ENCODE data around the gene IGSF9B. TPM values are rescaled to one million over a fixed set of nuclear protein-coding genes. Genes with fewer than 3 reads are reported as not detected.

IGSF9B gene
- total and polyA plus RNA-seq, 10 of the 15 experiments (the other 5 are each of a cell fraction or from before 2014, with no cell fraction given), result 0.03 to 3.7 (median 0.20) TPM; not detected in 2

DNA sequence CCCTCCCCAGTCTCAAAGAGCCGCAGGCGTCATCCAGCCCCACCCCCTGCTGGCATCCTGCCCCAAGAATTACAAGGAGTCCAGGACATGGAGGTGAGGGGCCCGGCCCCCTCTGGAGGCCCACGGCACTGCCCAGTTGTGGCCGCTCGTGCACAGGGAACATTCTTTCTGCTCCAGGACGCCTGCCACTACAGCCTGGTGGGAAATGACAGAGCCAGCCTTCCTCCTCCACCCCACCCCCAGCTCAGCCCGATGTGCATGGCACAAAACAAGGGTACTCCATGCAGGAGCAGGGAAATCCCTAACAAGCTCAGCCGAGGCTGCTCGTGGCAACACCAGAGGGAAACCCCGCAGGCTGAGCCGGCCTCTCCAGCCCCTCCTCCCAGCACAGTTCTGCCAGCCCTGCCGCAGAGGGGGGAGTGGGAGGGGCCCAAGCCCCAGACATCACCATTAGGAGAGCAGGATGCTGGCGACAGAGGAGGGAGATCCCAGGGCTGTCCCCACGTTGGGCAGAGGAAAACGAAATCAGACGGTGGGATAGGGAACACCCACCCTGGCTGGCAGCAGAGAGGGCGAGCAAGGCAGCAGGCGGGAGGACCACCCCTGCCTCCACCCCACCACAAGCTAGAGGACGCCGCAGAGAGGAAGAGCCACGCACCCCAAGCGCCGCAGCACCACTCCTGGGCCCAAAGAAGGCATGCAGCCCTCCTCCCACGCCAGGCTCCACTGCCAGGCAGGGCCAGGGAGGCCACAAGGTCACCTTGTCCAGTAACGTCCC, 10.0 kb downstream of the IGSF9B start (continued):
- TF ChIP-seq, protein P1, sequence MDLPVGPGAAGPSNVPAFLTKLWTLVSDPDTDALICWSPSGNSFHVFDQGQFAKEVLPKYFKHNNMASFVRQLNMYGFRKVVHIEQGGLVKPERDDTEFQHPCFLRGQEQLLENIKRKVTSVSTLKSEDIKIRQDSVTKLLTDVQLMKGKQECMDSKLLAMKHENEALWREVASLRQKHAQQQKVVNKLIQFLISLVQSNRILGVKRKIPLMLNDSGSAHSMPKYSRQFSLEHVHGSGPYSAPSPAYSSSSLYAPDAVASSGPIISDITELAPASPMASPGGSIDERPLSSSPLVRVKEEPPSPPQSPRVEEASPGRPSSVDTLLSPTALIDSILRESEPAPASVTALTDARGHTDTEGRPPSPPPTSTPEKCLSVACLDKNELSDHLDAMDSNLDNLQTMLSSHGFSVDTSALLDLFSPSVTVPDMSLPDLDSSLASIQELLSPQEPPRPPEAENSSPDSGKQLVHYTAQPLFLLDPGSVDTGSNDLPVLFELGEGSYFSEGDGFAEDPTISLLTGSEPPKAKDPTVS (IDR thresholded peaks at IDR 0.05; ENCODE audit: low read depth, low read length), result no peak
- TF ChIP-seq ZNF207 (IDR thresholded peaks at IDR 0.05; ENCODE audit: borderline replicate concordance) (no peak), SP1 (IDR thresholded peaks at IDR 0.05; ENCODE audit: low read depth, low read length) (no peak), CHD2 (IDR thresholded peaks at IDR 0.05; ENCODE audit: borderline replicate concordance, low read depth, low read length) (no peak)

DNA sequence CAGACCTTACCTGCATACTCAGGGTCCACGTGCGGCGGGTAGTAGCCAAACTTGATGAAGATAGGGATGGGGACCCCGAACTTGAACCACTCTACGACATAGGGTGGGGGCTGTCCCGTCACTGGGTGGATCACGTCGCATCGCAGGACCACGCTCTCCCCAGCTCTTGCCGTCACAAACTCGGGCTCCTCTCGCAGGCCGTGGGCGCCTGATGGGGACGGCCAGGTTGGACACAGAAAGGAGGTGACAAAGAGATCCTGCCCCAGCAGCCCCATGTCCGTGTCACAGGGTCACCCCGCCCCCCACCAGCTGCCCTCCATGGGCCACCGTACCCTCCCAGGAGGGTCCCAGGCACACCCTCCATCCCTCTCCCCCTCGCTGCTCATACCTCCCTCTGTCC, 10.7 kb downstream of the IGSF9B start:
- DNase-seq (ENCODE audit: low read depth, low spot score) (no peak), FAIRE-seq (no peak), ATAC-seq (no peak)
- Histone ChIP-seq H3K36me3 (ENCODE audit: control insufficient read depth in 2 of 2, insufficient read depth in 2 of 2, low read length in 1 of 2) (no peaks in the 10 kb centered on the region), H2AFZ (ENCODE audit: control insufficient read depth, low read depth, low read length) (no peak overlapping the region), H3K4me2 (ENCODE audit: control insufficient read depth, insufficient read depth) (no peak overlapping the region), H3K4me1 (ENCODE audit: control insufficient read depth, insufficient read depth, low read length) (peaks cover 13% of the 10 kb centered on the region), H3K9me3 (replicated peaks; ENCODE audit: control insufficient read depth, insufficient read depth, low read length) (no peaks in the 10 kb centered on the region), H4K20me1 (ENCODE audit: control insufficient read depth, insufficient read depth) (0 out of 2 replicates have a peak, but pooled peaks cover 4% of the 10 kb centered on the region), H3K4me3 (no peak overlapping the region), H3K27me3 (replicated peaks in 1 of 2; ENCODE audit: control insufficient read depth in 2 of 2, insufficient read depth in 2 of 2, low read length in 1 of 2) (no peaks in the 10 kb centered on the region), H3K27ac (ENCODE audit: control insufficient read depth, insufficient read depth) (no peak overlapping the region), H3K9ac (ENCODE audit: control insufficient read depth, insufficient read depth, low read length) (no peak overlapping the region), H3K79me2 (ENCODE audit: control insufficient read depth, insufficient read depth, low read length) (no peaks in the 10 kb centered on the region)
- RAD21 ChIA-PET (ENCODE audit: unreplicated experiment), result no interaction called here
- in situ Hi-C loops (cut with MboI) (no loop called here), intact Hi-C loops (cut with micrococcal nuclease; ENCODE audit: unreplicated experiment) (no loop called here)
- SMC1A ChIA-PET (ENCODE audit: uncharacterized antibody, unreplicated experiment), result no interaction called here
- POLR2A ChIA-PET, result no interaction called here
- CTCF ChIA-PET, result interaction anchor here (1.2 kb wide), 1 partner anchor 18 kb away, joined by 3 read pairs; no protein-coding TSS in a partner anchor
- BruUV-seq (replicated peaks), result no TSS peak
- 57% methylated on average over 16 of the region's 20 CpGs for WGBS (ENCODE audit: insufficient coverage, insufficient replicate concordance, low lambda C conversion rate, missing lambda C conversion rate)
- TF ChIP-seq GATAD2B (conservative IDR thresholded peaks at IDR 0.05; ENCODE audit: low read depth) (no peak), STAT3 (IDR thresholded peaks at IDR 0.05; ENCODE audit: low read depth, low read length) (no peak), NFXL1 (IDR thresholded peaks at IDR 0.05; ENCODE audit: borderline replicate concordance) (no peak), BRCA1 (IDR thresholded peaks at IDR 0.05; ENCODE audit: low read depth, low read length) (no peak), BHLHE40 (IDR thresholded peaks at IDR 0.05; ENCODE audit: borderline replicate concordance in 1 of 2, low read depth in 2 of 2, low read length in 1 of 2) (no peak), TARDBP (IDR thresholded peaks at IDR 0.05; ENCODE audit: borderline replicate concordance) (no peak), RFX5 (IDR thresholded peaks at IDR 0.05; ENCODE audit: low read depth, low read length) (no peak), SMC3 (IDR thresholded peaks at IDR 0.05; ENCODE audit: borderline replicate concordance, low read length) (no peak), JUNB (IDR thresholded peaks at IDR 0.05) (no peak)
- TF ChIP-seq, protein P2, sequence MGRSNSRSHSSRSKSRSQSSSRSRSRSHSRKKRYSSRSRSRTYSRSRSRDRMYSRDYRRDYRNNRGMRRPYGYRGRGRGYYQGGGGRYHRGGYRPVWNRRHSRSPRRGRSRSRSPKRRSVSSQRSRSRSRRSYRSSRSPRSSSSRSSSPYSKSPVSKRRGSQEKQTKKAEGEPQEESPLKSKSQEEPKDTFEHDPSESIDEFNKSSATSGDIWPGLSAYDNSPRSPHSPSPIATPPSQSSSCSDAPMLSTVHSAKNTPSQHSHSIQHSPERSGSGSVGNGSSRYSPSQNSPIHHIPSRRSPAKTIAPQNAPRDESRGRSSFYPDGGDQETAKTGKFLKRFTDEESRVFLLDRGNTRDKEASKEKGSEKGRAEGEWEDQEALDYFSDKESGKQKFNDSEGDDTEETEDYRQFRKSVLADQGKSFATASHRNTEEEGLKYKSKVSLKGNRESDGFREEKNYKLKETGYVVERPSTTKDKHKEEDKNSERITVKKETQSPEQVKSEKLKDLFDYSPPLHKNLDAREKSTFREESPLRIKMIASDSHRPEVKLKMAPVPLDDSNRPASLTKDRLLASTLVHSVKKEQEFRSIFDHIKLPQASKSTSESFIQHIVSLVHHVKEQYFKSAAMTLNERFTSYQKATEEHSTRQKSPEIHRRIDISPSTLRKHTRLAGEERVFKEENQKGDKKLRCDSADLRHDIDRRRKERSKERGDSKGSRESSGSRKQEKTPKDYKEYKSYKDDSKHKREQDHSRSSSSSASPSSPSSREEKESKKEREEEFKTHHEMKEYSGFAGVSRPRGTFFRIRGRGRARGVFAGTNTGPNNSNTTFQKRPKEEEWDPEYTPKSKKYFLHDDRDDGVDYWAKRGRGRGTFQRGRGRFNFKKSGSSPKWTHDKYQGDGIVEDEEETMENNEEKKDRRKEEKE (IDR thresholded peaks at IDR 0.05), result no peak
- TF ChIP-seq, protein P3, sequence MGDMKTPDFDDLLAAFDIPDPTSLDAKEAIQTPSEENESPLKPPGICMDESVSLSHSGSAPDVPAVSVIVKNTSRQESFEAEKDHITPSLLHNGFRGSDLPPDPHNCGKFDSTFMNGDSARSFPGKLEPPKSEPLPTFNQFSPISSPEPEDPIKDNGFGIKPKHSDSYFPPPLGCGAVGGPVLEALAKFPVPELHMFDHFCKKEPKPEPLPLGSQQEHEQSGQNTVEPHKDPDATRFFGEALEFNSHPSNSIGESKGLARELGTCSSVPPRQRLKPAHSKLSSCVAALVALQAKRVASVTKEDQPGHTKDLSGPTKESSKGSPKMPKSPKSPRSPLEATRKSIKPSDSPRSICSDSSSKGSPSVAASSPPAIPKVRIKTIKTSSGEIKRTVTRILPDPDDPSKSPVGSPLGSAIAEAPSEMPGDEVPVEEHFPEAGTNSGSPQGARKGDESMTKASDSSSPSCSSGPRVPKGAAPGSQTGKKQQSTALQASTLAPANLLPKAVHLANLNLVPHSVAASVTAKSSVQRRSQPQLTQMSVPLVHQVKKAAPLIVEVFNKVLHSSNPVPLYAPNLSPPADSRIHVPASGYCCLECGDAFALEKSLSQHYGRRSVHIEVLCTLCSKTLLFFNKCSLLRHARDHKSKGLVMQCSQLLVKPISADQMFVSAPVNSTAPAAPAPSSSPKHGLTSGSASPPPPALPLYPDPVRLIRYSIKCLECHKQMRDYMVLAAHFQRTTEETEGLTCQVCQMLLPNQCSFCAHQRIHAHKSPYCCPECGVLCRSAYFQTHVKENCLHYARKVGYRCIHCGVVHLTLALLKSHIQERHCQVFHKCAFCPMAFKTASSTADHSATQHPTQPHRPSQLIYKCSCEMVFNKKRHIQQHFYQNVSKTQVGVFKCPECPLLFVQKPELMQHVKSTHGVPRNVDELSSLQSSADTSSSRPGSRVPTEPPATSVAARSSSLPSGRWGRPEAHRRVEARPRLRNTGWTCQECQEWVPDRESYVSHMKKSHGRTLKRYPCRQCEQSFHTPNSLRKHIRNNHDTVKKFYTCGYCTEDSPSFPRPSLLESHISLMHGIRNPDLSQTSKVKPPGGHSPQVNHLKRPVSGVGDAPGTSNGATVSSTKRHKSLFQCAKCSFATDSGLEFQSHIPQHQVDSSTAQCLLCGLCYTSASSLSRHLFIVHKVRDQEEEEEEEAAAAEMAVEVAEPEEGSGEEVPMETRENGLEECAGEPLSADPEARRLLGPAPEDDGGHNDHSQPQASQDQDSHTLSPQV (IDR thresholded peaks at IDR 0.05), result no peak
